ENCODE results near the gene PHF12. TPM values are rescaled to one million over a fixed set of nuclear protein-coding genes. Genes with fewer than 3 reads are reported as not detected.

PHF12 gene
- total and polyA plus RNA-seq, 2 of the 8 experiments (the other 6 are each of a cell fraction or from before 2014, with no cell fraction given): 38.8 to 65.7 TPM

DNA sequence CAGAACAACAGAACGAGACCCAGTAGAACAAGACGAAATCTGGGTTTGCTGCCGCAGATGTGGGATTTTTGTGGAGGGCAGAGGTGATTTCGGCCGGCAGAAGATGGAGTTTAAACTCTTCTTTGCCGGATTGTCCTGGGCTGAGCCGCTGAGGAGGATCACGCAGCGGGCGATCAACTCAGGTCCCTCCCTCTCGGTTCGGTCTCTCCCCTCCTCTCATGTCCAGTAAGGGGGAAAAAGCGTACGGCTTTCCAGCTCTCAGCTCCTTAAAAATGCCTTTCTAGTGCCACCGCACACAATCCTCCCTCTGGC, 2.5 kb downstream of the PHF12 start:
- no peak overlapping the region for H2AFZ ChIP-seq (ENCODE audit: low read length)
- H4K8ac ChIP-seq (ENCODE audit: extremely low read depth, insufficient read depth, low read length): no peak overlapping the region
- H3K4me3 ChIP-seq (ENCODE audit: extremely low read depth in 1 of 4, insufficient read depth in 2 of 4, low read depth in 3 of 4, low read length in 4 of 4): peak overlapping the region; percentile 68 to 97 (median 94)
- no peak overlapping the region for H4K91ac ChIP-seq (replicated peaks; ENCODE audit: insufficient read length, low read length)
- no peak for FAIRE-seq
- WGBS, 2 experiments (ENCODE audit: extremely low coverage in 1 of 2, insufficient coverage in 1 of 2, insufficient read length in 1 of 2, insufficient replicate concordance in 2 of 2, low coverage in 1 of 2, low lambda C conversion rate in 2 of 2, missing lambda C conversion rate in 1 of 2): 9% methylated on average over 11 of the region's 15 CpGs; no CpG with 5 or more reads in 1 of the 2 experiments
- no peak overlapping the region for H3K56ac ChIP-seq (replicated peaks; ENCODE audit: insufficient read length, low read depth, low read length)
- H3K79me1 ChIP-seq (ENCODE audit: low read depth, low read length): no peaks in the 10 kb centered on the region; the same call in none of the 2 replicates
- H3K23ac ChIP-seq (ENCODE audit: insufficient read length): no peak overlapping the region
- ChIA-PET CTCF (ENCODE audit: partially characterized antibody) (interaction anchor here (0.8 to 2.9 kb wide), 8 partner anchors 9 to 185 kb away, joined by 4 to 10 read pairs (median 4); partner anchors contain the start of gene DHRS13), POLR2A (ENCODE audit: partially characterized antibody) (interaction anchor here (1.0 to 6.3 kb wide), 14 partner anchors 8 to 237 kb away, joined by 3 to 73 read pairs (median 12); partner anchors contain the start of genes DHRS13, FLOT2, NEK8 and PROCA1)
- peak overlapping the region; percentile 9 for H3K18ac ChIP-seq (ENCODE audit: extremely low read depth, low read length)
- DNase-seq (ENCODE audit: low read depth in 1 of 2, low spot score in 2 of 2): no peak
- TF ChIP-seq ASH2L (IDR thresholded peaks at IDR 0.05; ENCODE audit: low read length): peak; percentile 98
- TF ChIP-seq, protein P1, sequence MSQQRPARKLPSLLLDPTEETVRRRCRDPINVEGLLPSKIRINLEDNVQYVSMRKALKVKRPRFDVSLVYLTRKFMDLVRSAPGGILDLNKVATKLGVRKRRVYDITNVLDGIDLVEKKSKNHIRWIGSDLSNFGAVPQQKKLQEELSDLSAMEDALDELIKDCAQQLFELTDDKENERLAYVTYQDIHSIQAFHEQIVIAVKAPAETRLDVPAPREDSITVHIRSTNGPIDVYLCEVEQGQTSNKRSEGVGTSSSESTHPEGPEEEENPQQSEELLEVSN (IDR thresholded peaks at IDR 0.05): no peak
- no peak overlapping the region for H2AK5ac ChIP-seq (ENCODE audit: low read depth, low read length)
- peaks cover 8 to 18% (median 9%) of the 10 kb centered on the region in 4 experiments; a peak in 5 of 7 replicates for H3K4me1 ChIP-seq (replicated peaks in 1 of 4; ENCODE audit: control insufficient read depth in 3 of 4, insufficient read depth in 4 of 4, low read length in 3 of 4)
- peak overlapping the region; percentile 63 for H2BK5ac ChIP-seq (ENCODE audit: low read depth, low read length)
- H2BK12ac ChIP-seq (ENCODE audit: low read depth, low read length): no peak overlapping the region
- peak overlapping the region; percentile 78 for H4K5ac ChIP-seq (ENCODE audit: insufficient read length, low read depth, low read length)
- H3K9ac ChIP-seq (replicated peaks in 1 of 4; ENCODE audit: extremely low read depth in 1 of 4, low read depth in 3 of 4, low read length in 3 of 4): peak overlapping the region; percentile 39 to 84 (median 64)
- no peak overlapping the region for H2BK120ac ChIP-seq (replicated peaks; ENCODE audit: low read depth, low read length)
- peaks cover 9% of the 10 kb centered on the region for H3K23me2 ChIP-seq (ENCODE audit: low read depth, low read length)
- H3K36me3 ChIP-seq (ENCODE audit: control insufficient read depth in 2 of 4, insufficient read depth in 4 of 4, low read length in 3 of 4): peaks cover 0 to 20% (median under 1%) of the 10 kb centered on the region in 4 experiments; a peak in 3 of 8 replicates
- no peak overlapping the region for H2BK20ac ChIP-seq (ENCODE audit: low read length)
- H3K79me2 ChIP-seq (ENCODE audit: control insufficient read depth in 1 of 2, insufficient read depth in 2 of 2, low read length in 2 of 2): peaks cover 51 to 70% of the 10 kb centered on the region in 2 experiments
- no peaks in the 10 kb centered on the region for H3K27me3 ChIP-seq (replicated peaks in 1 of 4; ENCODE audit: control insufficient read depth in 3 of 4, extremely low read depth in 1 of 4, insufficient read depth in 3 of 4, low read length in 3 of 4)
- H3K27ac ChIP-seq (ENCODE audit: low read depth, low read length): peak overlapping the region; percentile 76
- H3K4ac ChIP-seq (replicated peaks; ENCODE audit: insufficient read length, low read depth, low read length): no peak overlapping the region
- peaks cover 6 to 10% of the 10 kb centered on the region in 2 experiments for H4K20me1 ChIP-seq (replicated peaks in 1 of 2; ENCODE audit: control insufficient read depth in 1 of 2, insufficient read depth in 2 of 2, low read length in 2 of 2)
- no peak overlapping the region for H3K14ac ChIP-seq (ENCODE audit: insufficient read length)
- peak overlapping the region; percentile 9; the same call in 1 of the 2 replicates for H2BK15ac ChIP-seq (ENCODE audit: low read length)
- peak overlapping the region; percentile 86 to 89 for H3K4me2 ChIP-seq (ENCODE audit: insufficient read depth in 1 of 2, low read depth in 2 of 2, low read length in 2 of 2)
- no peaks in the 10 kb centered on the region for H3K9me3 ChIP-seq (ENCODE audit: insufficient read depth in 2 of 2, low read depth in 1 of 2, low read length in 1 of 2)
